GM19324 (cell line): ENCODE data around the gene FKBP7.
A peak's percentile ranks its signal among the peaks of the same experiment; 100 is the strongest.
"Not testable (repeated sequence)": the region's sequence is repeated elsewhere in the genome, so short reads cannot be mapped to it uniquely, and the experiment has no call there.

Experiments
- ATAC-seq: cut with Tn5 transposase; IDR thresholded peaks from one replicate; pipeline ENCODE4 v1.9.1; 2021; ENCODE audit warnings: mild to moderate bottlenecking, moderate library complexity; ENCODE audit not compliant: unreplicated experiment, low FRiP score

The FKBP7 gene, protein sequence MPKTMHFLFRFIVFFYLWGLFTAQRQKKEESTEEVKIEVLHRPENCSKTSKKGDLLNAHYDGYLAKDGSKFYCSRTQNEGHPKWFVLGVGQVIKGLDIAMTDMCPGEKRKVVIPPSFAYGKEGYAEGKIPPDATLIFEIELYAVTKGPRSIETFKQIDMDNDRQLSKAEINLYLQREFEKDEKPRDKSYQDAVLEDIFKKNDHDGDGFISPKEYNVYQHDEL

DNA sequence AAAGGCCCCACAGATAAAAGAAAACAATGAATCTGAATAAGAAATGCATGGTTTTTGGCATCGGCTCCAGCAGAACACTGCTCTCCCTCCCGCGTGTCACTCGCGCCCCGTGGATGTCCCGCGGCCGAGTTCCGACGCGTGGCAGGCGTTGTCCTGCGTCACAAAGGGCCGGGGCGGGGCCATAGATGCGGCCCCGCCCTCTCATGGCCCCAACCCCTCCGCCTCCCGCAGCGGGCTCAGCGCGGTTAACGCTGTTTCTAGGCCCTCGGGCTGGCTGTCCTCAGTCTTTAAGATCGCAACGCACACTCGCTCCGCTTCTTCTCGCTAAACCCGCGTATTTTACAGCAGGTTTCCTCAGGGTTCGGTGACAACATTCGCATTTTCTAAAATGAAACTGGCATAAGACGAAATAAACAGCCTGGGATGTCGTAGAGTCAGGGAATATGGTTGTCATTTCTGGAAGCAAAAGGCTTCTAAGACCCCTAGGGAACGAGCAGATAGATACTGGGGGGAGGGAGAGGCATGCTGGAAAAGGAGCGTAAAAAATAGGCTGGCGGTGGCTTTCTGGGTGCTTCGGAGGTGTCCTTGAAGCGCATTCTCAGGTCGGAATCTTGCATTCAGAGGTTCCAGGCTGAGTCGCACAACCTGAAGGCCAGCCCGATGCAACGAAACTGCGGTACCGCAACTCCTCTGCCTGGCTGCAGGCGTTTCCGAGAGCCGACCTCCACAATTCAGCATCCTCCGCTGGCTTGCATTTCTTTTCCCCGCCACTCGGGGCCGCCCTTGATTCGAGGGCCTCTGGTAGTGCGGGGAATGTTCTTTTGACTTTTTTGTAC is at the start of gene FKBP7:
FKBP7 (minus strand) TSS at position 162 of the 836 bp plus-strand sequence; CDS start at position 61, 101 bp downstream.
- peak; percentile 70 for ATAC-seq

DNA sequence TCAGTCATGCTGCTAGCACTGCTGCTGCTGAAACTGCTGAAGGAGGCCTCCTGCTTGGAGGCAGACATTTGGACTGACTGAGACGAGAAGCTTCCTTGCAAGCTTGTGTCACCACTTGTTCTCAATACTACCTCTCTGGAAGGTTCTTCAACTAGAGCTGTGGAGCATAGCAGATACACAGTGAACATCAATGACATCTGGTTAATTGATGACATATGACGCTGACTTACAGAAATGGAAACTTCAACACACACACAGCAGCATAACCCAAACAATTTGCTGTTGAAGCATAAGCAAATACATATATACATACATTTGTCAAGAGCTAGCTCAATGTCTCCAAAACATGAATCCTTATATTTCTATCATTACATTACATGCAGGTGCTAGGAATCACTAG is 49.2 kb upstream of the FKBP7 start:
- no peak for ATAC-seq

DNA sequence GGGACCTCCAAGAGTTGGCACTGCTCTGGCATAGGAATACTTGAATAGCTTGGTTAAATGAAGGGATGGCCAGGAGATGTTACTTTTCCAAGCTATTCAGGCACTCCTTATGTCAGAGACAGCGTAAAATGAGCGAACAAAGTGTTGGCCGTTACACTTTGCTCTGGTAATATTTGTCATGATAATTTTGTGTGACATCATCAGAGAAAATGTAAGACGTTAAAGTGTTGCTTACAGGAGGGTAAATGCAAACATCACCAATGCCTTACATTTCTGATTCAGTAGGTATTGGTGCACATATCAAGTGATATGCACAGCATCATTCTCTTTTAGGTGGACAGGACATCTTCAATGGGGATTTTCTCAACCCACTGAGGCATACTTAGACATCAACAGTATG is 47.9 kb upstream of the FKBP7 start:
- no peak for ATAC-seq

DNA sequence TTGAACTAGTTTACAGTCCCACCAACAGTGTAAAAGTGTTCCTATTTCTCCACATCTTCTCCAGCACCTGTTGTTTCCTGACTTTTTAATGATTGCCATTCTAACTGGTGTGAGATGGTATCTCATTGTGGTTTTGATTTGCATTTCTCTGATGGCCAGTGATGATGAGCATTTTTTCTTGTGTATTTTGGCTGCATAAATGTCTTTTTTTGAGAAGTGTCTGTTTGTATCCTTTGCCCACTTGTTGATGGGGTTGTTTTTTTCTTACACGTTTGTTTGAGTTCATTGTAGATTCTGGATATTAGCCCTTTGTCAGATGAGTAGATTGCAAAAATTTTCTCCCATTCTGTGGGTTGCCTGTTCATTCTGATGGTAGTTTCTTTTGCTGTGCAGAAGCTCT is 47.1 kb upstream of the FKBP7 start:
- ATAC-seq = not testable (repeated sequence)

DNA sequence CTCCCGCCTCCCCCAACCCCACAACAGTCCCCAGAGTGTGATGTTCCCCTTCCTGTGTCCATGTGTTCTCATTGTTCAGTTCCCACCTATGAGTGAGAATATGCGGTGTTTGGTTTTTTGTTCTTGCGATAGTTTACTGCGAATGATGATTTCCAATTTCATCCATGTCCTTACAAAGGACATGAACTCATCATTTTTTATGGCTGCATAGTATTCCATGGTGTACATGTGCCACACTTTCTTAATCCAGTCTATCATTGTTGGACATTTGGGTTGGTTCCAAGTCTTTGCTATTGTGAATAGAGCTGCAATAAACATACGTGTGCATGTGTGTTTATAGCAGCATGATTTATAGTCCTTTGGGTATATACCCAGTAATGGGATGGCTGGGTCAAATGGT is 46.6 kb upstream of the FKBP7 start:
- ATAC-seq = not testable (repeated sequence)

DNA sequence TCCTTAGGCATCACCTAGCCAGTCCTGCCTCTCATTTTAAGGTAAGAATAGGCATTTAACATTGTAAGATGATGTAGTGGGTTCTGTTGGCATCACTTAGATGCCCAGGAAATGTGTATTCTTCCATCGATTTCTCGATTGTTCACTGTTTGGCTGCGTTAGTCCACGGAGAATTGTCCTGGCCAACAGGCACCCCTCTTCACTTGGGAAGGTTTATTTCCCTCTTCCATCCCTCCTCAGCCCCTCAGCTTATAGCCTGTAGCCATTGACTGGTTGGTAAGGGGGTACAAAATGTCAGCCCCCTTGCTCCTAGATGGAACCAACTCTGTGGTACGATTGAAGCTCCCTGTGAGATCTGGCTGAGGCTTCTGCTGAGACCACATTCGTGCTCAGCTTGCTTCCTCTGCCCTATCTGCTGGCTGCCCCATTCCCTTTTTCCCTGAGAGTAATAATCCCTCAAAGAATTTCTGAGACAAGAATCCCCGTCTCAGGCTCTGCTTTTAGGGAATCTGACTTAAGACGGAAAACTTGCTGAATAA is 45.3 kb upstream of the FKBP7 start:
- ATAC-seq = no peak

DNA sequence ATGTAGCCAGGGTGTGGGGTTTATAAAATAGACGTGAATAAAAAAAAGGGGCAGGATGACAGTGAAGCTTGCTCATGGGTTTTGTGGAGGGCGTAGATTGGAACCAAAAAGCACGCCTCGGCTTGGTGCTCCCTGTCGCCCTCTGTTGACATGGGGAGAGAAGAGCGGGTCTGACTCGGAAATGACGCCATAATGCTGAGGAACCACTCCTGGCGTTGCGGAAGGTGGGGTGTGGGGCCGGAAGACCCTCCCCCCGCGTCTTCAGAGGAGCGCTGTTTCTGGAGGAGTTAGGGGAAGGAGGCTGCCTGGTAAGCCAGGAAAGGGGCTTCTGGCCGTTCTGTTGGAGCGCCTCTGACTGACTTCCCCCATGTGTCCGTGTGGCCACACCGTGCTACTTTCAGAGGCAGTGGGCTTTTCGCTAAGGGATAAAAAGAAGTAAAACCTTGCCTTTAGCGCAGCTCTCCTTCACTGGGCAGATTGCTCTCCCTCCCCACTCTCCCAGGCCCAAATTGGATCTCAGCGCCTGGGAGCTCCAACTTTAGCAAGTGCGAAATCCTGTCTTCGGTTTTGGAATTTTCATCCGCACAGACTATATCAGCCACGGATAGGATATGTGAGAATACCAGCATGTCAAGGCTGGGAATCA is 44.7 kb upstream of the FKBP7 start:
- ATAC-seq = peak; percentile 88

DNA sequence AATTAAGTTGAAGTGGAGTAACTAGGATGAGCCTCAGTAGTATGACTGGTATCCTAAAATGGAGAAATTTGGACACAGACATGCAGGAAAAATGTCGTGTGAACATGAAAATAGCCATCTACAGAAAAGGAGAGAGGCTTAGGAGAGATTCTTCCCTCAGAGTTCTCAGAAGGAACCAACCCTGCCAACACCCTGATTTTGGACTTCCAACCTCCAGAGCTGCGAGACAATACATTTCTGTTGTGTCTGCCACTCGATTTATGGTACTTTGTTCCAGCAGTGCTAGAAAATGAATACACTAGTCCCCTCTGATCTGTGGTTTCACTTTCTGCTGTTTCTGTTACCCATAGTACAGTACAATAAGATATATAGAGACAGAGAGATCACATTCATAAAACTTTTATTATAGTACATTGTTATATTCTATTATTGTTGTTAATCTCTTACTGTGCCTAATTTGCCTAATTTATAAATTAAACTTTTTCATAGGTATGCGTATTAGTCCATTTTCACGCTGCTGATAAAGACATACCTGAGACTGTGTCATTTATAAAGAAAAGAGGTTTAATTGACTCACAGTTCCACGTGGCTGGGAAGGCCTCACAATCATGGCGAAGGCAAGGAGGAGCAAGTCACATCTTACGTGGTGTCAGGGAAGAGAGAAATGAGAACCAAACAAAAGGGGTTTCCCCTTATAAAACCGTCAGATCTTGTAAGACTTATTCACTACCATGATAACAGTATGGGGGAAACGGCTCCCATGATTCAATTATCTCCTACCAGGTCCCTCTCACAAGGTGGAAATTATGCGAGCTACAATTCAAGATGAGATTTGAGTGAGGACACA is 43.1 kb upstream of the FKBP7 start:
- ATAC-seq = no peak

DNA sequence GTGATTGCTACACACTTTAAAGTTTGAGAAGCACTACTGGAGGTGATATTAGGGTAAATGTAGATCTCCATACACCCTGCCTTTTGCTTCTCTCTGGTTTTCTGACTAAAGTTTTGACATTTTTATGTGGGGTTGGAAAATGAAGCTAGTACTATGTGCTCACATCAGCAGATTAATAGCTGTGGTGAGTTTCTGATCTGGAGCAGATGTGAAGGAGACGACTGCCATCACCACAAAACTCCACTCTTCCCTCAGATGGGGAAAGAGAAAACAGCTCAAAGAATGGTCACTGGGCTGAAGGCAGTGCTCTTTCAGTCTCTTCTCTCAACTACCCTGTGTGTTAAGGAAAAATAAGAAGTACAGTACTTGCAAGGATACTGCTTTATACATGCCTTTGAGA is 39.1 kb upstream of the FKBP7 start:
- no peak for ATAC-seq

DNA sequence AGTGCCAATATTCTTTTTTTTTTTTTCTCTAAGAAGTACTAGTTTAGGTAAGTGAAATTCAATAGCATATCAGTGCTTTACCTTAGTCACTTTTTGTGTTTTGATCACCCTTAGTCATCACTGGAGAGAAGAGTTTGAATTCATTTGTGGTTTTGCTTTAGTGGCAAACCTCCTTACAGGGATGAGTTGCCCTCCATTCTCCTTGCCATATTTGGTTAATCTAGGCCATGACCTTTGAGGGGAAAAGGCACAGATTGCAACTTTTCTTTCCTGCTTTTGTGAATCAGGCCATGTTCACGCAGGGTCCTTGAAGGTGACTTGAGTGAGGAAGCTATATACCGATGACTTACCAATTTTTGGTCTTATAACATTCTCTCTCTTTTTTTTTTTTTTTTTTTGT is 36.3 kb upstream of the FKBP7 start:
- ATAC-seq = no peak

DNA sequence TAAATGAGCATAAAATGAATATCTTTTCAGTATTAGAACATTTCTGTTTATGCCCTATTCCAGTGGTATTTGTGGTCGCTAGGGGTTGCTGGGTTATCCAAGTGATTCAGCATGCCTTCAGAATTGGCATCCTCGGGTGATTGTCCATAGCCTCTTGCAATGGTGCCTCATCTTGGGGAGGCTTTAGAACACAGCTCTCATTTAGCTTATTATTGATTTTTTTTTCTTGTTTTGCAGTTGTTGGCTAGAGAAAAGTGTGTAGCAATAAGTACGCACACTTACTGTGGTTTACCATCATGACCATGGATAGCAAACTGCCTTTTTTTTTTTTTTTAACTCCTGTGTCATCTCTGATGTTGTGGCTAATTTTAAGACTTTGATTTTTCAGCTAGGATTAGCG is 35.5 kb upstream of the FKBP7 start:
- no peak for ATAC-seq

DNA sequence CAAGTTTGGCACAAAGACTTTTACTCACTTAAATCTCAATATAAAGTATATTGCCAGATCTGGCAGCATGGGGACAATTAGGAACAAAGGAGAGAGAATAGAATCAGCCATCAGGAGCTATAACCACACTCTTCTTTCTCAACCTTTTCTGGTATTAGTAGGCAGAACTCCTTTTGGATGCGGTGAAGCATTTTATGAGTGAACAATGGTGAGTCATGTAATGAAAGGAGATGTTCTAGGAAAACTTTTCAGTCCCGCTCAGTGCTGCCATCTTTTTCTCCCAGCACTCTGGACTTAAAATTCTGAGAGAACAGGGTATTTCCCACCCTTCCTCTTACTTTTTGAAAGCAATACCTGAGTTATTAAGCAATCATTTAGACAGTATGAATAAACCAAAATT is 34.1 kb upstream of the FKBP7 start:
- no peak for ATAC-seq

DNA sequence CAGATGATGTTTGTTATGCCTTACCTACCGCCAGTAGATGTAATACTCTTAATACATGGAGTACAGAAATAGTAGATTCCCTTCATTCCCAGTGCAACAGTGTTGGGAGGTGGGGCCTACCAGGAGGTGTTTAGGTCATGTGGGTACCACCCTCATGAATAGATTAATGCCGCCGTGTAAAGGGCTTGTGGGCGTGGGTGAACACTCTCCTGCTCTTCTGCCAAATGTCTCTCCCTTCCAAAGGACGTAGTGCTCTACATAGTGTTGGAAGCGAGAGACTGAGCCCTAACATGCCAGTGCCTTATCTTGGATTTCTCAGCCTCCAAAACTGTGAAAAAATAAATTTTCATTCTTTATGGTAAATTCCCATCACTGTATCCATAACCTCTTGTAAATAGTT is 32.0 kb upstream of the FKBP7 start:
- no peak for ATAC-seq

DNA sequence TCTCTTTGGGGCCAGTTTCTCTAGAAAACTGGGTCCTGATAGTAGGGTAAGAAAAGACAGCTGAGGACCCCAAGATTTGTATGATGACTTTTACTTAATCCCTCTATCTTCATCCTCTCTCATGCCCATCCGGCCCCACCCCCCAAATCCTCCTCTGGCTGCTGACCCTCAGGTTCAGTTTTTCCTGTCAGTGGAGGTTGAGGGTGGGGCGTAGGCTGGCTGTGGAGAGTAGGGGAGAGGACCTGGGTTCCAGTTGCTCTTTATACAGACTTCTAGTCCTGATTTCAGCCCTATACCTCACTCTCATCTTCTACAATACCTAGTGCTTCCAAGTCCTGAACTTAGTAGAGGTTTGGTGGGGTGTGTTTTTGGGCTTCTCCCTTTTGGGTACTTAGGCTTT is 30.2 kb upstream of the FKBP7 start:
- ATAC-seq = no peak

DNA sequence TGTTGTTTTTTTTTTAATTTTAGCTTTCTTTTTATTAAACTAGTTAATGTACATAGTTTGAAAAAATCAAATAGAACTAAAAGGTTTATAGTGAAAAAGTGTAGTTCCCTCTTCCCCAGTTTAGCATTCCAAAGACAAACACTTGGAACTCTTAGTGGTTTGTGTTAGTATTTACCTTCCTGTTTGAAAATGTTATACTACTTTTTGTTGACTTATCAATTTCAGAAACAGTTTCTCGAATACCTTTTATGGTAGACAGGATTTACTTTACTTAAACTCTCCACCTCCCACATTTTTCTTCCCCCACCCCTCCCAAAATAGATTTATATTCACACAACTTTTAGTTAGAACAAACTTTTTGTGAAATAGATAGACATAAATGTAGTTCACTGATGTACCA is 28.5 kb upstream of the FKBP7 start:
- ATAC-seq = no peak

DNA sequence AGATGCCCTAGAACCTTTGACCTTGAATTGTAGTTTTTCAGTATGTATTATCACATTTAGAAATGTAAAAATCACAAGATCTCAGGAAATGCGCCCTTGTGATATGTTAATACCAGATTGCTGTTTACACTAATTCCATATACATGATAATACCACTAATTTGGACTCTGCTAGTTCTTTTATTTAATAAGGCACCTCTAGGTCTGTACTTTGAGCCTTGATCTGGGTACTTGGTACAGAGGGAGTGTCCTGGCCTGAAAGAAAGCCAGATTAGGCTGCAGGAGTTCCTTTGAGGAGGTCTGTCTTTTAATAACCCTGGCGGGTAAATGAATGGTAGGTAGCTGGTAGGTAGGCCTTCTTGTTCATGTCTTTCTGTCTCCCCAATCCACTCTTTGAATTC is 28.1 kb upstream of the FKBP7 start:
- ATAC-seq = no peak

DNA sequence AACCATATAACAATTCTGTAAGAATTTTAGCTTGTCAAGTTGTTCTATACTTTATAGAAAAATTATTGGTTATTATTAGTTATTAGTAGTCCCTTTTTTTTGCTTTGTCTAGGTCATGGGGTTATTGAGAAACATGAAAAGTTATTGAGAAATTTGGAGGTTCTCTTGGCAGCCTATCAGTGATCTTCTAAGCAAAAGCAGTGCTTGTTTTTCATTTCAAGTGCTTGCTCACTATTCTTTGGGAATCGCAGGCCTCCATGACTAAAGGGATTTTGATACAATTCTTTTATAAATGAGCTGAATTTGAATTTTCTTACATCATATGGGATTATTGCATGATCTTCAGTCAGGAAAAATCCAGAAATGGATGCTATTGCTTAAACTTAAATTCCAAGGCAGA is 27.7 kb upstream of the FKBP7 start:
- no peak for ATAC-seq

DNA sequence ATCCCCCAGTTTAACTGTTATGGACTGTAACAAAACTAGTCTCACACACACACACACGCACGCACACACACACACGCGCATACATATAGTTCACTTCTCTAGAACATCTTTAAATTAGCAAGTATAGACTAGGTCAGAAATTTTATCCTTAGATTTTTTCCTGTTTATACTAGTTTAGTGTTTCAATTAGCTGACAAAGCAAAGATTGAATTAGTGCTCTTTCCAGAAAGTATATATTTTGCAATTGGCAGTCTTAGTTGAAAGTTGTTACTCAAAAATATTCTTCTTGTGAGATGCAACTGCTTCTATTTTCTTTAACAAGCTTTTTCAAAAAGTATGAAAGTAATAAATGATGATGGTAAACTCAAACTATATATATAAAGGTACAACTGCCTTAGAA is 24.4 kb upstream of the FKBP7 start:
- ATAC-seq = no peak

DNA sequence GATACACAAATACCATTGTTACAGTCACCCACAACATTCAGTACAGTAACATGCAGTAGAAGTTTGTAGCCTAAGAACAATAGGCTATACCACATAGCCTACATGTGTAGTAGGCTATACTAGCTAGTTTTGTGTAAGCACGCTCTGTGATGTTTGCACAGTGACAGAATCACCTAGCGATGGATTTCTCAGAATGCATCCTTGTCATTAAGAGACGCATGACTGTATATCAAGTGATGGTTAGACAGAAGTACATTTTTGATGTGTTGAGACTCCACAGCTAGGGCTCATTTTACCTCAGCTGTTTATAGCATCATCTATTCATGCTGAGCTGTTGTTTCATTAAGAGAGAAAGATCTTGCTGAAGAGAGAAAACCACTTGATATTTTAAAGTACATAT is 21.2 kb upstream of the FKBP7 start:
- ATAC-seq = no peak

DNA sequence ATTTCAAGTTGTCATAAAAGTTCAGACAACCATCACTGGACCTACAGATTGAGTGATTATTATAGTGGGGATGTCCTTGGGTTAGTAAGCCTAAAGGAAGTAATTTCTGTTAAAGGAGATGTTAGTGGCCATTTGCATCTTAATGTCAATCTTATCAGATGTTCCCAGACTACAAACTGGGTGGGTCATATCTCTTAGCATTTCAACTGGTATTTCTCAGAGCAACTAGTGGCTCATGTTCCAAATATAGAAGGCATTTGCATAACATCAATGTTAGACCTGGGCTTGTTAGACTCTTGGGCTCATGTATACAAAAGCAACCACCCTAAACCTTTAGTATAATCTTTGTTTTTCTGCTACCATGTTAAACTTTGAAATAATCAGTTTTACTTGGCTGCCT is 19.7 kb upstream of the FKBP7 start:
- ATAC-seq = no peak

DNA sequence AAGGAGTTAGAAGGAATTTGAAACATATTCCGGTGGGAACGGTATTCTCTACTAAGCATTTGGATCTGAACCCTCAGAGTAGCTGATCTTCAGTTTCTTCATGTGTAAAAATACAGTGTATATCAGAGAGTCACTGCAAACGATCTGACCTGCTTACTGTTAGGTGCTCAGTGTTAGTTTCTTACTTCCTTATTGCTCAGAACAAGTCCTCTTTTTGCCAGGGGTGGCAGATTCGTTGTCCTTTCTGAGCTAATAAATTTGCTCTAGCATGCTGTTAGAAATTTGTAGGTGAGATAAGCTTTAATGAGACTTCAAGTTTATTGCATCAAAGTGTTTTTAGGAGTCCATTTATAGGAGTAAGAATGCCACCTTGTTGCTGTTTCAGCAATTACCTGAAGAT is 17.6 kb upstream of the FKBP7 start:
- ATAC-seq = no peak
